GM04503 (cell line): Measurements from ENCODE around the gene ARHGEF2.

Source experiments
- DNase-seq: peaks from one replicate; pipeline ENCODE4 v3.0.0-alpha.2; 2012; ENCODE audit warnings: low read depth

The ARHGEF2 gene

DNA sequence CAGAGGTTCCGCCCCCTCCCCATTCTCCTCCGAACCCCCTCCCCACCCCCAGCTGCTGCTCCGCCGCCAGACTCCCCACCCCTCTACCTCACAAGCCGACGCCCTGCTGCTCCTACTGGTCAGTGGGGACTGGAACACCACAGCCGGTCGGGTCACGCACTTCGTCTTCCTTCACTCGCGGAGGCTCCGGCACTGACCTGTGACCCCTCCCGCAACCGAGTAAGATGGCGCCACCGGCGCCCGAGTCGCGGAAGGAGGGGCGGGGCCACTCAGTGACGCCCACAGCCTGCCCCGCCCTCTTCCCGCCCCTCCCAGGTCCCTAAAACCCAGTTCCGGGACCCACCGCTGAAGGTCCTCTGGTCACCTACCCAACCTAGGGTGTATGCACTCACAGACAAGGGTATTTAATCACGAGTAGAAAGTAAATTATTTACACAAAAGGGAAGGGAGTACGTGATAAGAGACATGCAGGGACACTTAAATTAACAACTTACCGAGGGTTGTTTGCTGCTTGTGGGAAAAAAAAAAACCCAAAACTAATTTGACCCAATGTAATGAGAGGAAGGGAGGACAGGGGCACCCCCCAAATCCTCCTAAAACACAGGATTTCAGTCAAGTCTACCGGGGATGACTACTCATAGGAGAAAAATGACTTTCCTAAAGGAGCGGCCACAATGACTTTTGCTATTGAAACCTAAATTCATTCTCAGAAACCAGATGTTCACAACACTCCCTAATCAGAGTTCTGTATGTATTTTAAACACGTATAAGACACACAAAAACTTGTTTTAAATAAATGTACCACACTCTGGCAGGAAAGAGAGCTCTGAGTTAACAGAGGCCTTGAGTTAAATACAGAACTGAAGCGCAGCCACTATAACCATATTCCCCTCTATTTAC is 66.9 kb downstream of the ARHGEF2 start, which contains the start of gene RIT1:
RIT1 (minus strand) TSS at position 194 of the 900 bp plus-strand sequence. CDS start 588 bp downstream, outside the sequence.
- no peak for DNase-seq

GRCh38 chr1:155910621-155911121 is 67.7 kb downstream of the ARHGEF2 start:
- DNase-seq = no peak

GRCh38 chr1:155909894-155910293 is 68.5 kb downstream of the ARHGEF2 start:
- no peak for DNase-seq

DNA sequence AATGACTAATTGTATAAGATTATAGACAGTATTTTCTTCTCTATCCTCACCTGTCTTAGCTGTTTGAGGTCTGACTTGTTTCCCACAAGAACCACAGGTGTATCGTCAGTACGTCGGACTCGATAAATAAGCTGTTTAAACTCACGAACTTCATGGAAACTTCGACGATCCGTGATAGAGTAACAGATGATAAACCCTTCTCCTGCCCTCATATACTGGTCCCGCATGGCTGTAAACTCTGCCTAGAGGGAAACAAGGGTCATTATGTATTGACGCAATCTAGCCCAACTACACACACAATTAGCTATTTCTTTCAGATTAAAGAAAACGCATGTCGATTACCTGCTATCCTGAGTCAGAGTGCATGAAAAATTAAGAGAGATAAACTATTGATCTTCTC is 74.1 kb downstream of the ARHGEF2 start:
- no peak for DNase-seq

DNA sequence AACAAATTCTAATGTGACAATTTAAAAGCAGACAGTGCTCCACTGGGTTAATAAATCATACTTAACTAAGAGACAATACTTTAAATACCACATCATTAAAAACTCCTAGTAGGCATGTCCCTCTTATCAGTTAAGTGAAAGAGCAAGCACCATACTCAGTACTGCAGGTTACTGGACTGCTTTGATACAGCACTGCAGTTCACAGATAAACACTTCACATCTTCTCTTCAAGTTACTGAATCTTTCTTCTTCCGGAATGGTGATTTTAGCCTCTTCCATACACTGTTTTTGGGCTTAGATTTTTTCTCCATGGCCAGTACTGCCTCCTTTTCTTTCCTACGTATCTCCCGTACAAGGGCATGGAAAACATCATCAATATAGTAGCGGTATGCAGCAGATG is 78.2 kb downstream of the ARHGEF2 start:
- DNase-seq = no peak

- no peak for DNase-seq
Observed at GRCh38 chr1:155899683-155900082, 78.7 kb downstream of the ARHGEF2 start.

DNA sequence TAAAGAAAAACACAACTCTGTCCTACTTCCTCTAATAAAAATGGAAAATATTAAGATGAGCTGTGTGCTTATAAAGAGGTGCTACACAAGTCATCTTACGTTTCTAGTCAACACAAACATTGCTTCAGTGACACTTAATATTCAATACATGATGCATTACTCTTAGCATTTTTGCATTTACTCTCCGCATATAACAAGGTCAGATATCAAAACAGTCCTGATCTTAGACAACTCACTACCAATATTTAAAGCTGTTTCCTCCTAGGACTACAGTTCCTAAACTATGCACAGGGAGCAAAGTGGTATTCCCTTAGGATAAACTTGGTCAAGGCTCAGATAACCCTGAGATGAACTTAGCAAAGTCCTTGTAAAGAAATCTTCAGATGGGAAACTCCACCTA is 79.5 kb downstream of the ARHGEF2 start:
- no peak for DNase-seq

DNA sequence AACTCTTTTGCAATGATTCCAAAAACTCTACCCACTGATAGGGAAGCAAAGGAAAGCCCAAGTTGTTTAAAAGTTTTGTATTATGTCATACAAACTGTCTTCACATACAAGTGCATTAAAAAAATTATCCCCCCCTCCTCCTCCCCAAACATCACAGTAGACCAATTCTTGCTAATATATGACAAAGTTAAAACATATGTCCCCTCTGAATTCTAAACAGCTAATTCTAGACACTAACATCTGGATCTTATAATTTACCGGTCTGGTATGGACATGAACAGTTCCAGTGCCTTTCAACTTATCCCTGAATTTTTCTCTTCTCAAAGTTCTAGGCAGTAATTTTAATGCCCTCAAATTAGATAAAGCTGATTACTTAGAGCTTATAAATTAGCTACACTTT is 80.6 kb downstream of the ARHGEF2 start:
- DNase-seq = no peak
